Measurements from ENCODE around the gene ZNF683.
A peak's percentile ranks its signal among the peaks of the same experiment; 100 is the strongest.

The ZNF683 gene

DNA sequence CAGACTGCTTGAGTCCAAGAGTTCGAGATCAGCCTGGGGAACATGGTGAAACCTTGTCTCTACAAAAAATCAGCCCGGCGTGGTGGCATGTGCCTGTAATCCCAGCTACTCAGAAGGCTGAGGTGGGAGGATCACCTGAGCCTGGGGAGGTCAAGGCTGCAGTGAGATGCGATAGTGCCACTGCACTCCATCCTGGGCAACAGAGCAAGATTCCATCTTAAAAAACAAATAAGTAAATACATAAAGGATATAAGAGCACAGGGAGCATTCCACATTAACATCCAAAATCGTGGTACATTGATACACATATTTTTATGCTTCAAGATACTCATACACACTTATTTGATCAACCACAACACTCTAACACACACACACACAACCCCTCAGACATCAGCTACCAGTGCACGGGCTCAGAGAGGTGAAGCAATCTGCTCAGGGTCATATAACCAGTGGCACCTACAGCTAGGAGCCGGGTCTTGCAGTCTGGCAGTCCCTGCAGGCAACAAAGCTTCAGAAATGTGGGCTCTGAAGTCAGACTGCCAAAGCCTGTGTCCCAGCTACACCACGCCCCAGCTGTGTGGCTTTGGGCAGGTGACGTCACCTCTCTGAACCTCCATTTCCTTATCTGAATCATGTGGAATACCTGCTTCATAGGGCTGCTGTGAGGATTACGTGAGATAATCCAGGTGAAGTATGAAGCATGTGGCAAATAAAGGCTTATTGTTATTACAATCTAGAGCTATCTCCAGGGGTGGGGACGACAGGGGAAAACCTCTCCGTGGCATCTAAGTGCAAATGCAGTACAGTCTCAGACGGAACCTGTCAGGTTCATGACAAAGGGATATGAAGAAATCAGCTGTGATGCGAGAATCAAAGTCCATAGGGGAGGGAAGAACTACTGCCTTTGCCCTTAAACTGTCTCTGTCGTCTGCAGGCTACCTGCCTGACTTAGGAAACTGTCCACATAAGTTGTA lies 13.9 kb downstream of the ZNF683 start:
- DNase-seq (ENCODE audit: low read depth in 3 of 3): peak; percentile 52 to 62 (median 59)

DNA sequence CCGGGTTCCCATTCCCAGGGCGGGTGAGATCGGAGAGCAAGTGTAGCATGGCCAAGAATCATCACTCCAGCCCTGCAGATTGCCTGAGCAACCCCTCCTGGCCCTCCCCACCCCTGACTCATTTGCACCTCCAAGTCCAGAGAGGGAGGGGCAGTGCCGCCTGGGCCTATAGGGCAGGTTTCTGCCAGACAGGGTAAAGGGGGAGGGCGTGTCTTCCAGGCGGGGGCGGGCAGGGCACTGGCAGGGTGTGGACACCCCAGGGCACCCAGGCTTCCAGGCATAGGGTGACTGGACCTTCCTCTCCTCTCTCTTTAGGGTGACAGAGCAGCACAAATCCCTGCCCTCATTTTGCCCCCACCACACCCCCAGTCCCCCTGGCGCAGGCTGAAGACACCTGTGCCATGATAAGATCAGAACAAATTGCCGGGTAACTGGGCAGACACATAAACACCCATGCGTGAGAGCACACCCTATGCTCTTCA lies 15.4 kb downstream of the ZNF683 start:
- DNase-seq (ENCODE audit: low read depth in 3 of 3): no peak

DNA sequence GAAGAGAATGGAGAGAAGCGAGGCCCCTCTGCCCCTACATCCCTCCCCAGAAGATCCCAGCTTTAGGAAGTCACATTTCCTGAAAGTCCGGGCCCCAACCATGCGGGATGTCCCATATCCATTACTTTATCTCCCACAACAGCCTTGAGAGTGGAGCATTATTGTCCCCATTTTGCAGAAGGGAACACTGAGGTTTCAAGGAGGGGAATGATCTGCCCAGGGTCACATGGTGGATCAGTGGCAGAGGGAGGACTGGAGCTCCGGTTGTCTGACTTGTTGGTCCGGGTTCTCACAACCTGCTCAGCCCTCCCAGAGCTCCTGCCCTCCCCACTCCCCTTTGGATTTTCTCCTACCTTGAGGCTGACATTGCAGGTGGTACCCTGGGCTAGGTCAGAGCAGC lies 16.4 kb downstream of the ZNF683 start:
- DNase-seq (ENCODE audit: low read depth in 3 of 3): no peak

DNA sequence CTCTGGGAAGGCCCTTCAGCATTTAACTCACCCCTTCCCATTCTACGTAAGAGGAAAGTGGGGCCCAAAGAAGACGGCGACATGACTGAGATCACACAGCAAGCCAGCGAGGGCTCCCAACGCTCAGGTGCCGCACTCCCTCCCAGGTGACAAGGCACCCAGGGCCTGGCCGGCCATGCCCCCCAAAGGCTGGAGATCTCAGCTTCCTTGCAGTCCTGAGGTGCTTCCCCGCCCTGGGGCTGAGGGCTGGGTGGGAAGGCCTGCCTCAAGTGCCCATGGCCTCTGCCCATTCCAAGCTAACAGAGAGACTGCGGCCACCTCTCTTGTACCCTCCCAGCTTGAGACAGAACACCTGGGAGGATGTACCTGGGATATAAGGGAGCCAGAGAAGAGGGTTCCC lies 17.6 kb downstream of the ZNF683 start:
- DNase-seq (ENCODE audit: low read depth in 3 of 3): no peak

DNA sequence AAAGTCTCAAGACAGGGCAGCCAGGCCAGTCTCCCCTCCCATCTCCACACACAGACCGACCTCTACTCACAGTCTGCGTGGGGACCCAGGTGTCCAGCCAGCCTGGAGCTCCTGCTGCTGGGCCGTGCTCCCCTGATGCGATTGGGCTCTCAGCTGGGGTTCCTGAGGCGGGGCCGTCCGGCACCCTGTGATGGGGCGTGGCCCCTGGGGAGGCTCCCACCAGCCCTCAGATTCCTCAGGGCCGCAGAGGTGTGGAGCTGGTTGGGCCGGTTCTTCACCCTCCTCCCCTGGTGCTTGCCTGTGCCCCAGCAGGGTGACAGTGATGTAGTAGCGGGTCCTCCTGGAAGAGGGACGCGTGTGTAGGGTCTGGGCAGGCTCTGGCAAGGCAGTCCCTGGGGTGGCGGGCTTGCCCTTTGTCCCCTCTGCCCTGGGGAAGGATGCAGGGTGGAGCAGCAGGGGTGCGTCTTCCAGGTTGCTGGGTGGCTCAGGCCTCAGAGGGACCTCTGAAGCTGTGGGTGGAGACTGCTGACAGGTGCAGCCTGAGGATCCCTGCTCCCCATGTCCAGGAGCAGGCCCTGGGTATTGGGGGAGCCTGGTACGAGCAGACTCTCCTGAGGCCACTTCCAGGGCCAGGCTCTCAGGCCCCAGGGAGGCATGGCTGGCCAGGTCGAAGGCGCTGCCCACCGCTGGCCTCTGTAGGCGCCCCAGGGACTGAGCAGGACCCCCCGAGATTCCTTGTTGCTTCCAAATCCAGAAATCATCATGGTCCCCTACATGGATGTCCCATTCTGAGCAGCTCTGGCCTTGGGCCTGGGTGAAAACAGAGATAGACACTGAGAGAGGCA lies 18.4 kb downstream of the ZNF683 start, which contains the start of gene CRYBG2:
CRYBG2 (minus strand) TSS at position 155 of the 845 bp plus-strand sequence. CDS start 7,473 bp downstream, outside the sequence.
- no peak for DNase-seq (ENCODE audit: low read depth in 3 of 3)

DNA sequence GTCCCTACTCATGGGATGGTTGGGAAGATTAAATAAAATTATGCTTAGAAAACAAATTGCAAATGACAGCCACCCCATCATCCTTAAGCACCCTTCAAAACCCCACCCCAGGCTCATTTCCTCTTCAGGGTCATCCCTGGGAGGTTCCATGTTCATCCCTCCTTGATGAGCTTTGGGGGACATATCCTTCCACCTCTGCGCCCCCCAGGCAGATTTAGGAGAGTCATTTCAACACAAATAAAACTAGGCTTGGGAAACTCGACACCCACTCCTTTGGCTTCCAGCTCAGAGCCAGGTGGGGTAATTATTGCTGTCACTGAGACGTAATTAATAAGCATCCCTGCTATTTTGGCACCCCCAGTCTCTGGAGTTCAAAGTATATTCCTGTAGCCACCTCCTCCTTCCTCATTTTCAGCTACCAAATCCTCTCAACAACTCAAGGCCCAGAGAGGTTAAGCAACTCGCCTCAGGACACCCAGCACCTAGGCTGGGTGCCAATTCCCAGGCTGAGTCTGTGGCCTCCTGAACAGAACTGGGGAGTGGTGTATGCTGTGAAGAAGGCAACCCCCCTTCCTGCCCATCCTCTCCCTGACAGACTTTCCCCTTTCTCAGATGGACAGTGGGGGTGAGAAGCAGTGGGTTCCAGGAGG lies 19.2 kb downstream of the ZNF683 start:
- no peak for DNase-seq (ENCODE audit: low read depth in 3 of 3)

DNA sequence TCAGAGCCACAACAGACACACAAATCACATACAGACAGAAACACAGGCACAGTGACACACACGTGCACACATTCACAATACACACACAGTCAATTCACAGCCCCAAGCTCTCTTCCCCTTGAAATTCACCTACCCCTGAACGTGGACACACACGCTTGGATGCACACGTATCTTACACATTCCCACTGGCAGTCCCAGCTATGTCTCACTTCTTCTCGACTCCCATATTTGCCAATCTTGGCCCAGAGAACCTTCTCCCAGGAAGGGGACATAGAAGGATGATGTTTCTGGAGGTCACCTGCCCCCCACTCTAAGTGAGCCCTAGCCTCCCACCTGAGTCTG lies 20.2 kb downstream of the ZNF683 start:
- no peak for DNase-seq (ENCODE audit: low read depth in 3 of 3)

DNA sequence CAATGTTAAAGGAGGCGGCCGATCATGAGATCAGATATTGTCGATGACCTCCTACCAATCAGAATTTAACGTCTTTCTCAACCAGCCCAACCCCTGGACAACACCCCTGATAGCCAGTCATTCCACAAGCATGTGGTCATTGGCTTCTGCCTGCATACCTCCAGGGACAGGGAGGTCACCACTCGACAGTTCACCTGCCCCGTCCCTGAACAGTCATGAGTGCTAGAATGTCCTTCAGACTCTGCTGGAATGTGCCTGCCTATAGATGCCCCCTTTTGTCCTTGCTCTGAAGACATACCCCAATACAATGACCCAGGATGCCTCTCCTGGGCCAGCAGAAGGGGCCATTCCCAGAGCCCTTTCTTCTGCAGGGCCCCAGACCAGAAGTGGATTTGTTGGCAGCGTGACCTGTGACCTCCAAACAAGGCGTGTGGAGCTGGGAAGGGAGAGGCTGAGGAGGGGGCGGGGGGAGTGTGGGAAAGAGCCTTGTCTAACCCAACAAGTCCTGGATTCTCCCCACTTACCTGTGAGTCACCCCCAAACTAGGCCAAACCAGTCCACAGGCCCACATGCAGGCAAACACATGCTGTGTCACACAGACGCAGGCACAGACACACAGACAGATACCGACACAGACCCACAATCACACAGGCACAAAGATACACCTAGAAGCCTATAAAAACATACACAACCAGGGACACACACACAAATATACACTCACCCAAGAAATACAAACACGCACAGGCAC lies 20.8 kb downstream of the ZNF683 start:
- DNase-seq (ENCODE audit: low read depth in 3 of 3): no peak

DNA sequence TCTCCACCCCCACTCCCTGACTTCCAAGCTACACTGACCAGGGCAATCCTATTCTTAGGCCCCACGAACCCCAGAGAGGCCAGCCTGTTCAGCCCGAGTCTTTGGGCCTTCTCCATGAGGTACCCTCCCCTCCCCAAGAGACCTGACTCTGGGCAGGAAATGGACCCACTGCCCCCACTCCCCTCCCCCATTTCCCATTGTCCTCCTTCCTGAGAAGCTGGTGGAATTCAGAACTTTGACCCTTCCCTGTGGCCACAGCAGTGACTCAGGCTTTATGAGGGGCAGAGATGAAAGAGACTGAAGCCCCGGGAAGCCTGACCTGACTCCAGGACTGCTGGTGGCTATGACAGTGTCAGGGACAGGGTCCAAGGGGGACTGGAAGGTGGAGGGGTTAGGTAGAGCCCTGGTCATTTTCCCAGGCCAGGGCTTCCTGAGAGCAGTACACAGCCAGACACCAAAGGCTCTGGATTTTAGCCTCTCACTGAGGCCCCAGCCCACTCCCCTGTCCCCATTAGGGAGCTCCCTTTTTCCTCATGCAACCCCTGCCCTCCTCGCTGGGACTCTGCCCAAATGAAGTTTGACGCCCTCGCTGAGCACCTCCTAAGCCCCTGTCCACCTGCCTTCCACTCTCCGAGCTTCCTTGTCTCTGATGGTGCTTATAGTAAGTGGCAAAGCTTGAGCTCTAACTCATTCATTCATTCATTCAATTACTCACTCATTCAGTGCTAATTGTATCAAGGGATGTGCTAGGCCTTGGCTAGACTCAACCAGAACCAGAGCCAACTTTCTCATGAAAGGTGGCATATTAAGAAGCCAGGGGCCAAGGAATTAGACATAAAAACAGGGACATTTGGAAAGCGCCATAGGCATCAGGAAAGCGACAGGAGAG lies 21.6 kb downstream of the ZNF683 start:
- DNase-seq (ENCODE audit: low read depth in 3 of 3): no peak

DNA sequence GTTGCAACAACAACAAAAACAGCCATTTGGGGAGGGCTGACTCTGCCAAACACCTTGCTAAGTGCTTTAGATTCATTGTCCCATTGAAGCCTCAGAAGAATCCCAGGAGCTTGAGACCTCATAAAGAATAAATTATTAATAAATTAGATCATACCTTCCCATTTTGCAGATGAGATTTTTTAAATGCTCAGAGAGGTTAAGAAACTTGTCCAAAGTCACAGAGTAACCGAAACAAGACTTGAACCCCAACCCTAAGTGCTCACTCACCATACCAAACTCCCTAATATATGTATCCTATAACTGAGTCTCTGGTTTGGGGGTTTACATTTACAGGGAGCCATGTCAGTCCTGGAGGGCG lies 22.2 kb downstream of the ZNF683 start:
- no peak for DNase-seq (ENCODE audit: low read depth in 3 of 3)

DNA sequence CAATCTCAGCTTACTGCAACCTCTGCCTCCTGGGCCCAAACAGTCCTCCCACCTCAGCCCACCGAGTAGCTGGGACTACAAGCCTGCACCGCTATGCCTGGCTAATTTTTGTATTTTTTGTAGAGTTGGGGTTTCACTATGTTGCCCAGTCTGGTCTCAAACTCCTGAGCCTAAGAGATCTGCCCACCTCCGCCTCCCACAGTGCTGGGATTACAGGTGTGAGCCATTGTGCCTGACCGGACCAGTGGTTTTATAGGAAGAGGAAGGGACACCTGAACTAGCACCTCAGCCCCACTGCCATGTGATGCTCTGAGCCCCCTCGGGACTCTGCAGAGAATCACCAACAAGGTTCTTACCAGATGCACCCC lies 22.7 kb downstream of the ZNF683 start:
- no peak for DNase-seq (ENCODE audit: low read depth in 3 of 3)

DNA sequence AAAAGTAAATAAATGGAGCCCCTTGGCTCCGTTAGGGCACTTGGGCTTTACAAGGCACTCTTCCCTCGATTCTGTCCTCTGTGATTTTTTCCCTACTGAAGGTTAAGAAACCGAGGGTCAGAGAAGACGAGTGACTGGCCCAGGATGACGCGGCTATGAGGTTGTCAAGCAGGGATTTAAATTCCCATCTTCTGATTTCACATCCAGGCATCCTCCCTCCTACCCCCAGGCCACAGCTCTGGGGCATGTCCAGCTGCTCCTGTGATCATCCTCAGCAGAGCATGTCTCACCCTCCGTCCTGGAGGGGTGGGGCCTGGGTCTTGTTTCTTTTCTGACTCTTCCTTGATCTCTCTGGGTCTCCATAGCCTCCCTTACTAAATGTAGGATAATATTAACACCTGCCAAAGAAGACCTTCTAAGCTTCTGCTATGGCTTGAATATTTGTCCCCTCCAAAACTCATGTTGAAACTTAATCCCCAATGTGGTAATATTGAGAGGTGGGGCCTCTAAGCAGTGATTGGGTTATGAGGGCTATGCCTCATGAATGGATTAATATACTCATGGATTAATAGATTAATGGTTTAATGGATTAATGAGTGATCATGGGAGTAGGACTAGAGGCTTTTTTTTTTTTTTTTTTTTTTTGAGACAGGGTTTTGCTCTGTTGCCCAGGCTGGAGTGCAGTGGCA lies 23.2 kb downstream of the ZNF683 start:
- no peak for DNase-seq (ENCODE audit: low read depth in 3 of 3)

DNA sequence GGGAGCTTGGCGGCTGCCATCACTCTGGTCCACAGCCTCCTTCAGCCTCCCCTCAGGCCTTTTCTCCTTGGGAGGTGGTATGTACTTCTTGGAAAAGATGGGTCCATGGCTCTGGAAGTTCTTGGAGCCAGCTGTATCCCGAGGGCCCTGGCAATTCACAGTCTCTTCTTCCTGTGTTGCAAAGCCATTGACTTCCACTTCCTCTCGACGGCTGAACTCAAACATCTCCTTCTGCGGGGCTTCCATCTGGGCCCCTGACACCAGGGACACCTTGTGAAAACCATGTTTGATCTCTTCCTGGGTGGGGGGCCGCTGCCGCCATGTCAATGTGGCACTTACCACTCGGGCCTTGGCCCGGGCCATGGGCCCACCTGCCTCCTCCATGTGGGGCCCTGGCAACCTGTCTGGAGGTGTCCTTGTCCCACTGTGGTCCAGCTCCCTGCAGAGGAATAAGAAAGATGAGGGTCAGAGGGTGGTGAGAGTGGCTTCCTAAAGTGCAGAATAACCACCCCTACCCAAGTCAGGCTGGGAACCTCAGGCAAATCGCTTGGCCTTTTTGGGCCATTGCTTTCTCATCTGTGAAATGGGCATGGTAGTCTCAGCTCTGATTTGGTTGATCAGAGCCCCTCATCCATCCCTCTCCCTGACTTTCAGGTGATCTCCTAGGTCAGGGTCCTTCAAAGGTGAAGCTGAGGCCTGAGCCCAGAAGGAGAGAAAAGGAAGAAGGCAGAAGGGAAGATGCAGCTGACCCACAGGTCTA lies 26.1 kb downstream of the ZNF683 start:
- DNase-seq (ENCODE audit: low read depth in 3 of 3): no peak

DNA sequence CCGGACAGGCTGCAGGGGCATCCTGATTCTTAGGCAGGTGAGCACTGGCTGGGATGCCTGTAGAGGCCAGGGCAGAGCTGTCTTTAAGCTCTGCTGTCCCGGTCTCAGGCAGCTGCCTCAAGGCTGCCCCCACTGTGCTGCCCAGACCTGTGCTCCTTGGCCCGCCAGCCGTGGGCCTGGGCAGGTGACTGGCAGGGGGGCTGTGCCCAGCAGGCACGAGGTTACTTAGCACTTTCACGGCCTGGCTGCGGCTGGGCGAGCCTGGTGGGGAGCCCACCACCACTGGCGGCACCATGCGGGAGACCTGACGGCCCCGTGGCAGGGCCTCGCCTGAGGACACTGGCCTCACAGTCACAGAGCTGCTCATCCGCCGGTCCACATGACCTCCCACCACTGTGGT lies 26.8 kb downstream of the ZNF683 start:
- no peak for DNase-seq (ENCODE audit: low read depth in 3 of 3)

DNA sequence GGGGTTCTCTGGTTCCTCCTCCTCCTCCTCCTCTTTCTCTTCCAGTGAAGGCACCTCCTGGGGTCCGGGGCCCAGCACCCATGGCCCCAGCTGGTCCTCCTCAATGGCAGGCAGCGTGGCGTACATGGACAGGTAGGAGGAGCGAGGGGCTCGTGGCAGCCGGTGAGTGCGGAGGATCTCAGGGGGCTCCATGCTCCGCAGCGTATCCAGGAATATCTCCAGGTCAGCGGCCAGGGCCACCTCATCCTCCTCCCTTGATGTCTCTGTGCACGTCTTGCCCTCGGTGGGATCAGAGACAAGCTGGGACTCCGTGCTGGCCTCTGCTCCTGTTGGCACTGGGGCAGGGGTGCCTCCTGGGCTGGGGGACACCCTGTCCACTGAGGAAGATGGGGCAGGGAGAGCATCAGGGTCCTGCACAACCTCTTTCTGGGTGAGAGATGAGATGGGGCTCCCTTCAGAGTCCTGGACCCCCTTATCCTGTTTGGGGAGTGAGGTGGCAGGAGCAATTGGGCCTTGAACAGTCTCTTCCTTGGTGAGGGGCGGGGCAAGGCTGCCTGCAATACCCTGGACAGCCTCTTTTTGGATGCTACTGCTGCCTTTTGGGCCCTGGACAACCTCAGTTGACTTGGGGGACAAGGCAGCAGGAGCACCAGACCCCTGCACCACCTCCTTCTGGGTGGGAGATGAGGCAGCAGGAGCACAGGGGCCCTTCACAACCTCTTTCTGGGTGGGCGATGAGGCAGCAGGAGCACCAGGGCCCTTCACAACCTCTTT lies 28.2 kb downstream of the ZNF683 start:
- DNase-seq (ENCODE audit: low read depth in 3 of 3): no peak

DNA sequence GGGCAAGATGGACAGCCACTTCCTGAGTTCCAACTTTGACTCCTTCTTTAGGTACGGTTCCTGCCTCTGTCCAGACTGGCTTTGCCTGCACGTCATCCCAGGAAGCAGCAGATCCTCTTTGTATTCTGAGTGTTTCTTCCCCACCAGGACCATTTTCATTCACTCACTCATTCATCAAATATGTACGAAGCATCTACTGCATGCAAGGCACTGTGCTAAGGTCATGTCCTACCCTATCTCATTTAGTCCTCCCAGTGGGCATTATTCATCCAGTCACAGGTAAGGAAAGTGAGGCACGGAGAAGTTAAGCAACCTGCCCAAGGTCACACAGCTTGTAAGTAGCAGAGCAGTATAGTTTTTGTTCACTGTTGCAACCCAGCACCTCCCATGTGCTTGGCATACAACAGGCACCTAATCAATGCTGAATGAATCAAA lies 32.5 kb downstream of the ZNF683 start:
- DNase-seq (ENCODE audit: low read depth in 3 of 3): no peak

DNA sequence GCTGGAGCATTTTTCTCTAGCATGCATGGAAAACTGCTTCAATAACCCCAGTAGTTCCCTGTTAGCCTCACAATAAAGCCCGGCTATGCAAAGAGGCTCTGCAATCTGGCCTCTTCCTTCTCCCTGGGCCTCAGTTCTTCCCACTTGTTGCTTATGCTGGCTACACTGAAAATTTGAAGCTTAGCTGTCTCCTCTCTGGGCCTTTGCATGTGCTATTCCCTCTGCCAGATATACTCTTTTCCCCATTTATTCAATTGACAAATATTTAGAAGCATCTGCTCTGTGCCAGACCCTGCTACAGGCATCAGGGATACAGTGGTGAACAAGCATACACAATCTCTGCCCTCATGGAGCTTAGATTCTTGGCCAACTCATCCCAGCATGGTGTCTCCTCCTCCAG lies 33.9 kb downstream of the ZNF683 start:
- no peak for DNase-seq (ENCODE audit: low read depth in 3 of 3)

DNA sequence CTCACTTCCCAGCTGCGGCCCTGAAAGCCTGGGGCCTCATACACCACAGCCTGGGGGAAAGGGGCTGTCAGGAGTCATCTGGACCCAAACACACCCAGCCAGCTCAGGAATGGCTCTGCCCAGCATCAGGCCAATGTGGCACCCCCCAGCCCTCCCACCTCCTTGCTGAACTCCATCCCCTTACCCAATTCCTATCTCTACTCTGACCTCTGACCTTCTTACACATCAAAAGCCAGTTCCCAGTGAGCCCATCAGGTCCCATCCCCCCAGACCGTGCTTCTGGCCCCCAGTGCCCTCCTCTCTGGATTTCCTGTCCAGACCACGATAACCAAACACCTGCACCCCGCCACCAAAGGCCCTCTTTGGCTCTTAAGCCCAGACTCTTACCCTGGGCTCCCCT lies 34.9 kb downstream of the ZNF683 start:
- no peak for DNase-seq (ENCODE audit: low read depth in 3 of 3)

Measured in stimulated activated CD4-positive, alpha-beta T cell treated with anti-CD3 and anti-CD28 coated beads, TNF-alpha, amount 100 ng/mL, for 48 hours (primary cell).